NCI-H146 treated with DMSO at 0.1 percent for 48 hours (cell line): Measurements from ENCODE around the gene NLN.
A peak's percentile ranks its signal among the peaks of the same experiment; 100 is the strongest.
"Not testable (repeated sequence)": the region's sequence is repeated elsewhere in the genome, so short reads cannot be mapped to it uniquely, and the experiment has no call there.

Experiments used
- DNase-seq: peaks from one replicate; lab custom pipeline; 2025; ENCODE audit not compliant: unreplicated experiment; lab: John Stamatoyannopoulos, UW

Gene NLN

DNA sequence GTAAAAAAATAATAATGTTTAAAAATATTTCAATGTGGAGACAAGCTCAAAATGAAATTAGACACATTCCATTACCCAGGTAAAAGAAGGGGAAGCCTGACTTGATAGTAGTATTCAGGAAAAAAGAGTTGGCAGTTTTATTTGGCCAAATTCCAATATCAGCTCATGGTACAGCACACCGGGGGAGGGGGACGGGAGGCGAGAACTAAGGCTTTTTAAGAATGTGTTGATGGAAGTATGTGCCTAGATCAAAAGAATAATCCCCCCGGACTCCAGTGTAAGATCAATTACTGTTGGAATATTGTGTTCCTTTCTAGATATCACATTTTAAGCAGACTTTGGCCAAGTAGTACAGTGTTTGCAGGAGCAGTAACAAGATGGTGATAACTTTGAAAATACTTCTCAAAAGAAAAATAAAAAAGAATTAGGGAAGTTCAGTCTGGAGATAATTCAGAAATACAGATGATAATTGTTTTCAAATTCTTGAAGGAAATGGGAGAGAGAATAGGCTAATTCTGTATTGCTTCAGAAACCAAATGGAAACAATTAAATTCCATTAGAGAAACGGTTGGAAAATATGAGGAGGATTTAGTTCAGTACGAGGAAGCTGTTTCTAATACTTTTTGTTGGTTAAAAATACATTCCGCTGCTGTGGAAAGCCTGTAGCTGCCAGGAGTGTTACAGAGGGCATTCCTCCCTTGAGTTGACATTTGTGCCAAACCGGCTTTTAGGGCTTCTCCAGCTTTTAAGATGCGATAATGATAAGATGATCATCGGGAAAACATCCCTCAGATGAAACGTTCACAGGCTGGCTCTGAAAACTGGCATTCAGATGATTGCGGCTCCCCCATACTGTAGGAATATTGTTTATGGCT, 106.3 kb downstream of the NLN start:
- no peak for DNase-seq

DNA sequence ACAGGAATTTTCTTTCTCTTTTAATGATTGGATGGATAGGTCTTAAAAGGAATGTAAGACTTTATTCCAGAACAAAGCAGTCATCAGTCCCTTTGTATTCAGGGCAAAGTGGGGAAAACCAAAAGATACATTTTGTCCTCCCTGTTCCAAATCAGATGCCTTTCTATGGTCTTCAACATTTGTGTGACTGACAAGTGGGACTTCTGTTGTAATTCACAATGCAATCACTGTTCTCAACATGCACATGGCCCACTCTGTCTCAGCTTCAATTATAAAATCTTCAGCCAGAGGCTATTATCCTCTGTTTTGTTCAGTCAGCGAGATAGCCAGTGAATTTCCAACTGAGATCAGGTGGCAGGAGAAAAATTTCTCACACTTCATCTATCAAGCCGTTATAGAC, 108.9 kb downstream of the NLN start:
- no peak for DNase-seq

- DNase-seq: no peak
Observed at GRCh38 chr5:65831276-65831675, 109.3 kb downstream of the NLN start.

DNA sequence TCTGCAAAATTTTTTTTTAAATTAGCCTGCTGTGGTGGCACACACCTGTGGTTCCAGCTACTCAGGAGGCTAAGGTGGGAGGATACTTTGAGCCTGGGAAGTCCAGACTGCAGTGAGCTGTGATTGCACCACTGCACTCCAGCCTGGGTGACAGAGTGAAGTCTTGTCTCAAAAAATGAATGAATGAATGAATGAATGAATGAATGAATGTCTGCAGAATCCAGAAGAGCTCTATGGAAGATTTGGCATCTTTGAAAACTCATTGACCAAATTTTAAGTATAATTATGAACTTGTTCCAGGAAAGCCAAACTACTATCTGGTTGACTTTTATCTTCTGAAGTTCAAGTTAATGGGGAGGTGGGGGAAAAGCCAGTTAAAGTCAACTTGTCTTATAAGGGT, 110.1 kb downstream of the NLN start:
- DNase-seq: no peak

DNA sequence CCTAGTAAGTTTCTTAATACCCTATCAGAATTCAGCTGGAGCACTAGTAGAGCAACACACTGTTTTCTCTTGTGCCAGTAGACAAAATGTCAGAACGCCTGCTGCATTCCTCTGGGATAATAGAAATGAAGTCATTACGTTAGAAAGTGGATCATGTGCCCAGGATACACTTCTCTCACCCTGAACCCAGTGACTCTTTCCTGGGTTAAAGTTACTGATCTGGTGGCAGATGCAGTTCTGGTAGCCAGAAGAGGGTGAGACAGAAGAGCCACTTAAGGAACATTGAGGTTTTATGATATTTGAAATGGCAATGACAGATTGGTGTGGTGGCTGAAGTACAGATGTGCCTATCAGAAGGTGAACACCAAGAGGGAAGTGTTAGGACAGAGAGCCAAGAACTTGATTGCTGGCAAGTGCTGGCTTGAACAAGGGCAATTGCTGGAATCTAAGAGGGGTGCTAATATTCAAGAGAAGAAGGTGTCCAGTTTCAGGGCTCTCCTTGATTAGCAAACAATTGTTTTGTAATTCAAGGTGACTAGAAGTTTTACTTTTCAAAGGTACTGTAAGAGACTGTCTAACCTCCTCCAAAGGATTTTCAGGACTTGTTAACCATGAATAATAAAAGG, 110.7 kb downstream of the NLN start:
- no peak for DNase-seq

GRCh38 chr5:65833780-65834179, 111.8 kb downstream of the NLN start:
- no peak for DNase-seq

DNA sequence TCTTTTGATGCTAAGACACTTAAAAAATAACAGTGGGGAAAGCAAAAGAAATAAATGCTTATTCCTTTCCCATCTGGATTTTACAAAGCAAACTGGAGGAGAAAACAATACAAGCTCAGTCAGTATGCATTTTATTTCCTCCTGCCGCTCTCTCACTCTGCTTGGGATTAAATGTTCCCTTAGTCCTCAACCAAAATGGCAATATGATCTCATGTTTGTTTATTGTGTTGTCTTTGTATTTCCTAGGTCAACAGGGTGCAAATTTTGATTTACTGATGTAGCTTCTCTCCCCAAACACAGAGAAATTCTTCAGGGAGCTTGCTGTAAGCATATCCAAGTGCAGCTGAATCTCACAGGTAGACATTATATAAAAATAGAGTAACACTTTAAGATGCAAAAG, 112.3 kb downstream of the NLN start:
- DNase-seq: no peak

DNA sequence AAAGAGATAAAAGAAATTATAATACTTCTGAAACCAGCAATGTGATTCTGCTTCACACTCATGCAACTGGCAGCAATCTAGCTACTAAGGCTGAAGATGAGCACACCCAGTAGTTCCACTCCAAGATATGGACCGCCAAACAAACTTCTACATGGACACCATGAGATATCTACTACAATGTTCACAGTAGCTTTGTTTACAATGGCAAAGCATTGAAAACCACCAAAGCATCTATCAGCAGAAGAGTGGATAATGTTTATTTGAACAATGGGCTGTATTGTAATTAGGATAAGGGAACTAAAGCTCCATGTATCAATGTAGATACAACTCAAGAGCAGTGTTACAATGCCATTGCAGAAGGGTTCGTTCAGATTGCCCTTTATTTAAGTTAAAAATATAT, 113.2 kb downstream of the NLN start:
- DNase-seq: peak; percentile 15

DNA sequence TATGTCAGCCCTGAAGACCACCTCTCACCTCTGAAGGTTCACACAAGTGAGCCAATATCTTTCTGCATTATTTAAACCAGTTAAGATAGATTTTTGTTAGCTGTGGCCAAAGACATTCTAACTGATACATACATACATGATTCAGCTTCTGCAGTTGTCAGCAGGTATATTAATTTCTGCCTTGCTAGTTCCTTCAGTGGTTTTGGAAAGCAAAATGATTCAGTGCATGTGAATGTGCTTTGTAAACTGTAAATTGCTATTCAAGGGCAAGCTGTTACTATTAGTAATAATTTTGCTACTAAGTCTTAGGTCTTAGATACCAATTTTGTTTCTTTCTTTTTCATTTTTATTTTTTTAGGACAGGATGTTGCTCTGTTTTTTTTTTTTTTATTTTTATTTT, 115.1 kb downstream of the NLN start:
- DNase-seq: no peak

GRCh38 chr5:65839170-65839569, 117.2 kb downstream of the NLN start:
- DNase-seq: not testable (repeated sequence)

DNA sequence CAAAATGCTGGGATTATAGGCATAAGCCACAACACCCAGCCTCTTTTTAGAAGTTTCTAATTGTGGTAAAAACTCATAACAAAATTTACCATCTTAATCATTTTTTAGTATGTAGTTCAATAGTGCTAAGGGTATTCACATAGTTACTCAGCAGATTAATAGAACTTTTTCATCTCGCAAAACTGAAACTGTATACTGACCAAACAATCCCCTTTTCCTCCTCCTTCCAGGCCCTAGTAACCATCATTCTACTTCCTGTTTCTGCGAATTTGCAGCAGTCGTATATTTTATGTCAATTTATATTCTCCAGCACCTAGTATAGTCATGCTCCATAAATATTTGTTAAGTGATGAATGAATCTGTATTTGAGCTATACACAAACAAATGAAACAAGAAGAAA, 118.1 kb downstream of the NLN start:
- no peak for DNase-seq

GRCh38 chr5:65844763-65845162, 122.8 kb downstream of the NLN start:
- not testable (repeated sequence) for DNase-seq

DNA sequence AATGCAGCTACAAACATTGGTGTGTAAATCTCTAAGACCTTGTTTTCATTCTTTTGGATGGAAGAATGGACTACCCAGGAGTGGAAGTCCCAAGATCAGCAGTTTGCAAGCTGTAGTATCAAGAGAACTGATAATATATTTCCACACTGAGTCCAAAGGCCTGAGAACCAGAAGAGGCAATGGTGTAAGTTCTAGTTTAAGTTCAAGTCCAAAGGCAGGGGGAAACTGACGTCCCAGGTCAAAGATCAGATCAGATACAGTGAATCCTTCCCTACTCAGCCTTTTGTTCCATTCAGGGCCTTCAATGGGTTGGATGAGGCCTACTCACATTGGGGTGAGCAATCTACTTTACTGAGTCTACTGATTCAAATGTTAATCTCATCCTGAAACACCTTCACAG, 124.1 kb downstream of the NLN start:
- no peak for DNase-seq

GRCh38 chr5:65847019-65847418, 125.0 kb downstream of the NLN start:
- not testable (repeated sequence) for DNase-seq

GRCh38 chr5:65849918-65850317, 127.9 kb downstream of the NLN start:
- not testable (repeated sequence) for DNase-seq

DNA sequence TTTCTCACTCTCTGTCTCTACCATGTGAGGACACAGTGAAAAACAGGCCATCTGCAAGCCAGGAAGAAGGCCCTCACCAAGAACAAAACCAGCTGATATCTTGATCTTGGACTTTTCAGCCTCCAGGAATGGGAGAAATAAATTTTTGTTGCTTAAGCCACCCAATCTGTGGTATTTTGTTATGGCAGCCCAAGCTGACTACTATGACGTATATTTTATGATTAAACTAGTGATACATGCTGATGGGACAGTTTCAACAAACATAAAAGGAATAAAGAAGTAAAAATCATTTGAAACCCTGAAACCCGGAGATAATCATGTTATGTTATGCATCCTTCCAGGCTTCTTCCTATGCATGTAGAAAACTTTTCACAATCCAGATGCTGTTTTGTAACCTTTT, 132.9 kb downstream of the NLN start:
- DNase-seq: no peak

DNA sequence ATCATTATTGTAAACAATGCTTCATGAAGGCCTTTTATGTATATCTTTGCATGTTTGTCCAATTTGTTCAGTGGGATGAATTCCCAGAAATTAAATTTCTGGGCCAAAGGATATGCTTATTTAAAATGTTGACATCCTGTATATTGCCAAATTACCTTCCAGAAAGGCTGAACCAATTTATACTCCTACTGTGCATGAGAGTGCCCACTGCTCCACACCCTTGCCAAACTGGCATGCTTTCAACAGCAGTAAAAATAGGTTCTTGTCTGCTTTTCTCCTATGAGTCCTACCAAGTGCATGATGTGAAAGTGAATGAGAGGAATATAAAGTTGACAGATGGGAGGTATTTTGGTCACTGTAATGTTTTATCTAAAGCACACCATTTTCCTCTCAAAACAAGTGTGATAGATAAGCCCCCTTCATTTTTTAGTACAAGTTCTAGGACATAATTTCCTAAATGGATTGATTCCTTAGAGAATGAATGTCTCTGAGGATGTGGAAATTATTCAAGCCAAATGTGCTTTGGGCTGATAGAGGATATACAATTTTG, 133.8 kb downstream of the NLN start:
- no peak for DNase-seq

DNA sequence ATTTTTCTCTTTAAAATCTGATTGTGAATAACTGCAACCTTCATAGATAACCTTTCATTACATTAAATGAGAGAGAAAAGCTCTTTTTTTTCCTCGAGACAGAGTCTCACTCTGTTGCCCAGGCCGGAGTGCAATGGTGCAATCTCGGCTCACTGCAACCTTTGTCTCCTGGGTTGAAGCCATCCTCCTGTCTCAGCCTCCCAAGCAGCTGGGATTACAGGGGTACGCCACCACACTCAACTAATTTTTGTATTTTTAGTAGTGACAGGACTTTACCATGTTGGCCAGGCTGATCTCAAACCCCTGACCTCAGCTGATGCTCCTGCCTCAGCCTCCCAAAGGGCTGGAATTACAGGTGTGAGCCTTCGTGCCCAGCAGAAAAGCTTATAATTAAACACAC, 134.5 kb downstream of the NLN start:
- DNase-seq: no peak

GRCh38 chr5:65858316-65858715, 136.3 kb downstream of the NLN start:
- DNase-seq: no peak

DNA sequence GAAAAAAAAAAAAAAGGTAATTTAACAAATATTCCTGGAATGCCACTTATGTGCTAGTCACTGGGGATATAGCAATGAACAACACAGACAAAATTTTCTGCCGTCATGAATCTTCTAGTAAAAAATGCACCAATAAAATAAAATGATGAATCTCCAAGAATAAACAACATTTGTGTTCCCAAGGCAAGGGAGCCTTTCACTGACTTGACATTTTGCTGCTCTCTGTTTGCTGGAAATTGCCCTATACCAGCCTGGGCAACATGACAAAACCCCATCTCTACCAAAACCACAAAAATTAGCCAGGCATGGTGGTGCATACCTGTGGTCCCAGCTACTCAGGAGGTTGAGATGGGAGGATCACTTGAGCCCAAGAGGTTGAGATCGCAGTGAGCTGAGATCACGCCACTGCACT, 139.8 kb downstream of the NLN start:
- DNase-seq: no peak

- DNase-seq: no peak
Observed at GRCh38 chr5:65862384-65862783, 140.4 kb downstream of the NLN start.

DNA sequence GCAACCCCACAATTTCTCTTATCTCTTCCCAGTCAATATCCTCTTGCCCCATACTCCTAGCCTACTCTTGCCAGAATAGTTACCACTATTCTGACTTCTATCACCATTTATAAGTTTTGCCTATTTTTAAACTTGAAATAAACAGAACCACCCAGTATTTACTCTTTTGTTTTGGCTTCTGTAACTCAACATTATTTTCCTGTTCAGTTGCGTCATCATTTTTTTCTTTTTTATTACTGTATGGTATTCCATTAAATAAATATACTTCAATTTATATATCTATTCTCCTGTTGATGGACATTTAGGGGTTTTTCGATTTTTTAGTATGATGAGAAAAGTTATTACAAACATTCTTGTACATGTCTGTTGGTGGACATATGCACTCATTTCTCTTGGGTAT, 141.7 kb downstream of the NLN start:
- DNase-seq: no peak
